Stimulated activated CD8-positive, alpha-beta memory T cell treated with anti-CD3 and anti-CD28 coated beads, Interleukin-4, amount 100 ng/mL, for 24 hours (primary cell): ENCODE data around the gene SMARCC1.

Experiments used
- DNase-seq: peaks from one replicate; pipeline ENCODE4 v3.0.0-alpha.2; 2020; ENCODE audit warnings: low read depth

Gene SMARCC1

DNA sequence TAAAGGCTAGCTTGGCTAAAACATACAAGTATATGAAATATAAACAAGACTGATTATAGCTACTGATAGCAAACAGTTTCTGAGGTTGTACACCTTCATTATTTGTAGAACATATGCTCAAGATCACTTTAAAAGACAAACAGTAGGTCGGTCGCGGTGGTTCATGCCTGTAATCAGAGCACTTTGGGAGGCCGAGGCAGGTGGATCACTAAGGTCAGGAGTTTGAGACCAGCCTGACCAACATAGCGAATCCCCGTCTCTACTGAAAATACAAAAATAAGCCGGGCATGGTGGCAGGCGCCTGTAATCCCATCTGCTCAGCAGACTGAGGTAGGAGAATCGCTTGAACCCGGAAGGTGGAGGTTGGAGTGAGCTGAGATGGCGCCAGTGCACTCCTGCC, 80.3 kb downstream of the SMARCC1 start:
- no peak for DNase-seq

DNA sequence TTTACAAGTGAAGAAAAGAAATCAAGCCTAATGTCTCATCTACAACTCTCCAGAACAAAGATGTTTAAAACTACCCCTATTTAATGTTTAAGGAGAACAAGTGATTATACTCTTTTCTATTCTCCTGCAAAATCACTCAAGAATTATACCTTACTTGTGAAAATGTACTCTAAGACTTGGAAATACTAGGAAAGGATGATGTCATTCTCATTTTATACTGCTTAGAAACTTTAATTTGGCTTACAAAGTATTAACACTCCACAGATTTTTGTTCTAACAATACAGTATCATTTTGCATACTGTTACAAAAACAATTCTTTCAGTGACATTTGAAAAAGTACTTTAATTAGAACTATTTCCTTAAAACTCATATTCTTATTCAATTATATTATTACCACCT, 89.5 kb downstream of the SMARCC1 start:
- DNase-seq = no peak

DNA sequence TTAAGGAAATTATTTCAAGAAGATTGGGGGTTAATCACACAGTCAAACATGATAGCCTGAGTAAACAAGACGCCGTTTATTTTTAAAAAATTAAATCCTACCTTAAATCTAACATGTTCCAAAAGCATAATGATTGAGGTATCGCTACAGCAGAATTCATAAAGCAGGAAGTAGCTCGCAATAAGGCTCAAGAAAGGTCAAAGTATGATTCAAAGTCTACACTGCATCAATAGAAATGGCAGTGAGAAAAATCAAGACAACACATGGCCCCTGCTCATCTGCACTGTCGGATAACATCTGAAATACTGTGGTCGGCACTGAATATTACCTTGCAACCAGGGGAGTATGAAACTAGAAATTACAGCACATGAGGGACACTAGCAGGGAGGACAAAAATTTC, 93.2 kb downstream of the SMARCC1 start:
- DNase-seq = no peak

DNA sequence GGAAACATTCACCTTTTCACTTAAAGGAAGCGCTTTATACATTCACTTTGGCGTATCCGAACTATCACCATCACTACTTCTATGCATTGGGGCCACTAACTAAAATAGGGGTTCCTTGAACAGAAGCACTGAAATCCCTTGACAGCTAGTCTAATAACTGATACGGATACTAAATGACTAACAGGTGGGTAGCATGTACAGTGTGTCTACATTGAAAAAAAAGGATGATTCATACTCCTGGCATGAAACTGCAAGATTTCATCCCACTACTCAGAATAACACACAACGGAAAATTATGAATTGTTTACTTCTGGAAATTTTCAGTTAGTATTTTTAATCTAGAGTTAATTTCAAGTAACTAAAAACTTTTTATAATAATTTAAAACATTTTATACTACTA, 96.7 kb downstream of the SMARCC1 start:
- no peak for DNase-seq

- DNase-seq = no peak
Measured at GRCh38 chr3:47681016-47681415, 100.7 kb downstream of the SMARCC1 start.

- no peak for DNase-seq
Measured at GRCh38 chr3:47678446-47679338, 103.0 kb downstream of the SMARCC1 start.

- no peak for DNase-seq
Measured at GRCh38 chr3:47669026-47669749, 112.5 kb downstream of the SMARCC1 start.

DNA sequence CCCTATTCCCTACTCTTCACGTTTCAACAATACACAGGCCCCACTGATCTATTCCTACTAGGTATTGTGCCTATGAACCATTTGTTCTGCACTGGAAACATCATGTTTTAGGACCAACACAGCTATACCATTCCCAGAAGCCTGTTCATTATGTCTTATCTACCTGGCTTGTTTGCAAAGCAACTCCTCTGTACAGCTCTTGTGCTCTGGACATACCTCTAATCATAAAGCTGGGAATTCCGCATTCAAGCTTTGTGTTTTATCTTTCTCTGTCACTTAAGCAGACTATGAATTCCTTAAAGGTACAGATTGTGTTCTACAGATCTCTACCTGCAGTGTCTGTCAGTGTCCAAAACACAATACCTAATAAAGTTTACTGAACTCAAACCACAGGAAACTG, 115.6 kb downstream of the SMARCC1 start:
- DNase-seq = no peak

- no peak for DNase-seq
Measured at GRCh38 chr3:47664519-47664918, 117.2 kb downstream of the SMARCC1 start.

DNA sequence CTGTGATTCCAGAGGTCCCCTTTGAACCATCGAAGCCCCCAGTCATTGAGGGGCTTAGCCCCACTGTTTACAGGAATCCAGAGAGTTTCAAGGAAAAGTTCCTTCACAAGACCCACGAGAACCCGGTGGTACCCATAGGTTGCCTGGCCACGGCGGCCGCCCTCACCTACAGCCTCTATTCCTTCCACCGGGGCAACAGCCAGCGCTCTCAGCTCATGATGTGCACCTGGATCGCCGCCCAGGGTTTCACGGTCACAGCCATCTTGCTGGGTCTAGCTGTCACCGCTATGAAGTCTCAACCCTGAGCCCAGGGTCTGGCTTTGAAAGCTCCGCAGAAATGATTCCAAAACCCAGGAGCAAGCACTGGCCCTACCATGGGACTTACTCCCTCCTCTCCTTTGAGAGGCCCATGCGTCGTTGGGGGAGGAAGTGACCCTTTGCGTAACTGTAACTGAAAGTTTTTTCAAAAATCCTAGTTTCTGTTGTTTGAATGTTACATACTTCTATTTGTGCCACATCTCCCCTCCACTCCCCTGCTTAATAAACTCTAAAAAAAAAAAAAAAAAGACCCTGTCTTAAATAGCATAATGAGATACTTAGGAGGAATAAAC, 118.0 kb downstream of the SMARCC1 start:
- no peak for DNase-seq

DNA sequence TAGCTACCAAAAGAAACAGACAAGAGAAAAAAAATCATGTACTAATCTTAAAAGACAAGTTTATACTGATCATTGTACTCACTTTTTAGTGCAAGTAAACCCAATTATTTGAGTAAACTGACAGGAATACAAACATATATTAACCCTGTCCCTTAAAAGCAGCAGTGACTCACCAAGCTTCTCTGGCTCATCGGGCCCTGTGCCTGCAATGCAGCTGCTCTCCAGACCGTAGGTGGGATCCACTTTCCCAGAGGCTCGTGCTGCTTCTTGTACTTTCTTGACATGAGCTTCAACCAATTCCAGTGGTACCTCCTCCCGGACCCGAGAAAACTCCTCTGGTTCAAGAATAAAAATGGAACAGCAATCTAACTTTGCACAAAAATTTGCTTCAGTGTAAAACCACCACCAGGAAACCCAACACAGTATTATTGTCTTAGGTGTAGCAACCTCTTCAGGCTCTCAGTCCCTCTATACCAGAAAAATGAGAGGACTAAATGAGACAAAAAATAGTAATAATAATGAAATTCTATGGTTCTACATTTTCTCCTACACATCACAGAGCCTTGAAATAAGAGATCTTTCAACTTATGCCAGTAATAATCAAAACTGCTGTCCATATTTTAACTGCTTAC, 120.5 kb downstream of the SMARCC1 start:
- DNase-seq = no peak

GRCh38 chr3:47658444-47658843, 123.2 kb downstream of the SMARCC1 start:
- no peak for DNase-seq

DNA sequence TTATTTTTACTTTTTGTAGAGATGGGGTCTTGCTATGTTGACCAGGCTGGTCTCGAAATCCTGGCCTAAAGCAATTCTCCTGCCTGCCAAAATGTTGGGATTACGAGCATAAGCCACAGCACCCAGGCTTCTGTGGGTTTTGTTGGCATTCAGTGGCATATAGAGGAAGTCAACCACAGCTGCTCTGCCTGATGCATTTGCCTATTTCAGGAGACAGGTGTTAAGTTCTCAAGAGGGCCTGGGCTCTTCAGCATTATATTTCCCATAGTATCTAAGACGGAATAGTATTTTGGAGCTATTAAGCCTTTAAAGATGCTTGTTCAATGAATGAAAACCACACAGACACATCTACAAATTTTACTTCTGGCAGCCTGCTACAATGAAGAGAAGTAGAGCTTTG, 129.6 kb downstream of the SMARCC1 start:
- DNase-seq = no peak

GRCh38 chr3:47650294-47650693, 131.4 kb downstream of the SMARCC1 start:
- no peak for DNase-seq

GRCh38 chr3:47647550-47647949, 134.1 kb downstream of the SMARCC1 start:
- no peak for DNase-seq

- DNase-seq = no peak
Measured at GRCh38 chr3:47646362-47646761, 135.3 kb downstream of the SMARCC1 start.

DNA sequence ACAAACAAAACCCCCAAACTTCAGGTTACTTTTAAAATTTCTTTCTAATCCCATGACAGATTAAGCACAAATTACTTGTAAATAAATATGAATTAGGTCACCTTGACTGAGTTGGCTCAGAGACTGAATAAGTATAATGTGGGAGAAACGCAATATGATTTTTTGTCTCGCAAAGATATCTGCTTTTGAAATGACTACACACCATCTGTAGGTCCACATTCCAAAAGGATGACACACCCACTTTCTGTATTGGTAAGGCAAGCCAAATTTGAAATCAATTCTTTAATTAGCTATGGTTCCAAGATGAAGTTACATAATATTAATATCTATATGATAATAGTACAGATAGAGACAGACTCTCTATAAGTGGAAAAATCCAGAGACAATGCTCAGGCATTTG, 136.1 kb downstream of the SMARCC1 start:
- no peak for DNase-seq

DNA sequence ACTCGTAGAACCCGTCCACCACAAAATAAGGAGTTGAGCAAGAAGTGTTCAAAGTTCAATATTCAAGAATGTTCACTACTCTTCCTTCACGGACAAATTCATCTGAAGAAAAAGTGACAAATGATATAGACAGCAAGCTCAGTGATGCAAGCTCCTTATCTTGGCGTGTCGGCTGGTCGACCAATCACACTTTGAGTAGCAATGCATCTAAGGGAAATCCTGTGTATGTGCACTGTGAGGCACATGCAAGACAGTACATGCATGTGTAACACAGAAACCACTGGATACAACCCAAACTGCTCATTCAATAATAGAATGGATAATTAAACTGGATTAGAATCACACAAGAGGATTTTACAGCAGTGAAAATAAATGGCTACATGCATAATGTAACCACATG, 138.6 kb downstream of the SMARCC1 start:
- no peak for DNase-seq

DNA sequence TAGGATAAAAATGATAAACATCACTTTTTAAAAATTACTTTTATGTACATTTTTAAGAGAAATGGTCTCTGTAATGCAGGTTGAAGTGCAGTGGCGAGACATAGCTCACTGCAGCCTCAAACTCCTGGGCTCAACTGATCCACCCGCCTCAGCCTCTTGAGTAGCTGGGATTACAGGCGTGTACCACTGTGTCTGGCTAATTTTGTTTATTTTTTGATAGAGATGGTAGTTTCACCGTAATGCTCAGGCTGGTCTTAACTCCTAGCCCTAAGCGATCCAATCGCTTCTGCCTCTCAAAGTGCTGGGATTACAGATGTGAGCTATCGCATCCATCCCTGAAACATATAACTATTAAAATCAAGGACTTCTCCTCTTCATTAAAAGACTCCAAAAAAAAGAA, 140.0 kb downstream of the SMARCC1 start:
- DNase-seq = no peak

DNA sequence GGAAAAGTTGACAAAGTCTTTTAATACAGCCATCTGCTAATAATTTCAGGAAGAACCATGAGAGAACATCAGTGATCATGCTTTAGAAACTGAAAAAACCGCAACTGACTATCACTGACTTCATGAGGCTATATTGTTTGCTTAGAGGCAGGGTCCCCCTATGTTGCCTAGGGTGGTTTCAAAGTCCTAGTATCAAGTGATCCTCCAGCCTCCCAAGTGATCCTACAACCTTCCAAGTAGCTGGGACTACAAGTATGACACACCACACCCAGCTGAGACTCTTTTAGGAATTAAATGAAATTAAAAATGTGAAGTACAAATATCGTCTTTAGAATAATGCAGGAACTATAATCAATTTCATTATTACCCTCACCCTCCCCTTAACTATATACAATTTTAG, 144.8 kb downstream of the SMARCC1 start:
- DNase-seq = no peak

- no peak for DNase-seq
Measured at GRCh38 chr3:47636225-47636624, 145.5 kb downstream of the SMARCC1 start.

- no peak for DNase-seq
Measured at GRCh38 chr3:47635536-47635935, 146.2 kb downstream of the SMARCC1 start.

DNA sequence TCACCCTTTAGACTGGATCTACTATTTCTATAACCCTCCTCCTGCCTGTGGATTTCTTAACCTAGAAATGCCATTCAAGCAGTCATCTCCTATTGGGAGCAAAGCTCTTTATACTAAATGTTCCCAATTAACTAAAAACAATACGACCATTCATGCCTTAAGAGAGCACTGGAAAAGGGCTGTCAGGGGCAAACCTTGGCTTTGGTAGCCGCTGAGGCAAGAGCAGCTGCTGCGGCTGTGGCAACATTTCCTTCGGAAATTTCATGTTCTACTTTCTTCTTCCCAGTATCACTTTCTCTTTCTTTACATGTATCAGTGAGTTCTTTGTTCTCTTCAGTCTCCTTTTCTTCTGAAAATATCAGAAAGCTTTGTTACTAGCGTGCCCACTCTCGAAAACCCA, 146.7 kb downstream of the SMARCC1 start:
- DNase-seq = no peak
